SK-N-SH (cell line): ENCODE results near the gene MYLK. TPM values are rescaled to one million over a fixed set of nuclear protein-coding genes. Genes with fewer than 3 reads are reported as not detected.

Experiments used
- GABPA ChIP-seq: IDR thresholded peaks from 2 replicates; pipeline ENCODE4 v1.4.0; 2012; ENCODE audit warnings: low read depth, mild to moderate bottlenecking
- IRF3 ChIP-seq: fragments of 150-350 bp; IDR thresholded peaks from 2 replicates; pipeline ENCODE4 v1.6.1; 2016; ENCODE audit warnings: mild to moderate bottlenecking, low read depth, low read length
- MEF2A ChIP-seq: IDR thresholded peaks from 2 replicates; pipeline ENCODE4 v1.4.0; 2012; ENCODE audit warnings: low read depth, borderline replicate concordance
- NFIC ChIP-seq: IDR thresholded peaks from 2 replicates; pipeline ENCODE4 v1.4.0; 2012; ENCODE audit warnings: borderline replicate concordance
- NRF1 ChIP-seq: IDR thresholded peaks from 2 replicates; pipeline ENCODE4 v1.6.1; 2012; ENCODE audit warnings: low read depth, mild to moderate bottlenecking, low read length
- PBX3 ChIP-seq: IDR thresholded peaks from 2 replicates; pipeline ENCODE4; 2012
- RAD21 ChIP-seq: IDR thresholded peaks from 2 replicates; pipeline ENCODE4 v1.6.1; 2012; ENCODE audit warnings: mild to moderate bottlenecking, low read length
- REST ChIP-seq: IDR thresholded peaks from 2 replicates; pipeline ENCODE4 v1.6.1; 2012; ENCODE audit warnings: mild to moderate bottlenecking, low read depth, low read length, moderate library complexity
- SIN3A ChIP-seq: IDR thresholded peaks from 2 replicates; pipeline ENCODE4 v1.6.1; 2012; ENCODE audit warnings: low read depth, mild to moderate bottlenecking, low read length, moderate library complexity, borderline replicate concordance
- TEAD4 ChIP-seq: IDR thresholded peaks from 2 replicates; pipeline ENCODE4 v1.4.0; 2012; ENCODE audit warnings: mild to moderate bottlenecking, borderline replicate concordance; ENCODE audit not compliant: insufficient read depth
- USF2 ChIP-seq: fragments of 150-350 bp; IDR thresholded peaks from 2 replicates; pipeline ENCODE4 v1.6.1; 2017; ENCODE audit warnings: antibody characterized with exemption, low read length, low read depth, borderline replicate concordance
- YY1 ChIP-seq: IDR thresholded peaks from 2 replicates; pipeline ENCODE4 v1.4.0; 2012; ENCODE audit warnings: low read depth, mild to moderate bottlenecking
- ZBTB33 ChIP-seq: IDR thresholded peaks from 2 replicates; pipeline ENCODE4 v1.4.0; 2012; ENCODE audit warnings: low read depth, borderline replicate concordance
- polyA plus RNA-seq, 3 experiments: library from polyadenylated mRNA; depleted of rRNA; stranded (reverse); fragments of >200 nt; gene quantifications; 2 replicates each; pipeline ENCODE4 v1.2.3, GENCODE V29; 2012

Gene MYLK
- polyA plus RNA-seq, 1 of the 3 experiments (the other 2 are of a cell fraction), result 272 TPM

- TF ChIP-seq REST, result no peak
- TF ChIP-seq ZBTB33, result peak; percentile 34; the same call in 1 of the 2 replicates
- no peak for TF ChIP-seq YY1
- TF ChIP-seq SIN3A, result no peak
- no peak for TF ChIP-seq RAD21
- no peak for TF ChIP-seq IRF3
- TF ChIP-seq TEAD4, result peak; percentile 82
- TF ChIP-seq MEF2A, result no peak
- no peak for TF ChIP-seq NRF1
- TF ChIP-seq USF2, result no peak
- no peak for TF ChIP-seq GABPA
- peak; percentile 47 for TF ChIP-seq PBX3
- TF ChIP-seq NFIC, result peak; percentile 61; the same call in 1 of the 2 replicates
- TF ChIP-seq, all 33 proteins: peak for 12
These were observed 150.2 kb downstream of the MYLK start (continued) for GRCh38 chr3:123733805-123734526.
